GM19043 (cell line): ENCODE data around the gene TMEM131L.

Source experiments
- ATAC-seq: cut with Tn5 transposase; IDR thresholded peaks from one replicate; pipeline ENCODE4 v1.9.1; 2021; ENCODE audit warnings: low read depth; ENCODE audit not compliant: unreplicated experiment

TMEM131L gene

GRCh38 chr4:153474251-153474650 lies 8.1 kb downstream of the TMEM131L start:
- no peak for ATAC-seq

GRCh38 chr4:153476829-153477574 lies 10.8 kb downstream of the TMEM131L start:
- ATAC-seq: no peak

- ATAC-seq: no peak
These were observed 12.9 kb downstream of the TMEM131L start for GRCh38 chr4:153479101-153479500.

- ATAC-seq: no peak
These were observed 14.5 kb downstream of the TMEM131L start for GRCh38 chr4:153480704-153481103.

- no peak for ATAC-seq
These were observed 15.3 kb downstream of the TMEM131L start for GRCh38 chr4:153481478-153481877.

- no peak for ATAC-seq
These were observed 17.6 kb downstream of the TMEM131L start for GRCh38 chr4:153483432-153484418.

GRCh38 chr4:153485359-153485758 lies 19.2 kb downstream of the TMEM131L start:
- ATAC-seq: no peak

- no peak for ATAC-seq
These were observed 19.7 kb downstream of the TMEM131L start for GRCh38 chr4:153485860-153486259.

GRCh38 chr4:153486281-153487151 lies 20.4 kb downstream of the TMEM131L start:
- no peak for ATAC-seq

- peak; percentile 45 for ATAC-seq
These were observed 22.1 kb downstream of the TMEM131L start for GRCh38 chr4:153488006-153488891.

- no peak for ATAC-seq
These were observed 23.8 kb downstream of the TMEM131L start for GRCh38 chr4:153489856-153490558.

GRCh38 chr4:153490985-153491483 lies 24.9 kb downstream of the TMEM131L start:
- no peak for ATAC-seq

GRCh38 chr4:153494562-153494961 lies 28.4 kb downstream of the TMEM131L start:
- ATAC-seq: no peak

- ATAC-seq: no peak
These were observed 29.5 kb downstream of the TMEM131L start for GRCh38 chr4:153495480-153496193.

- ATAC-seq: no peak
These were observed 31.0 kb downstream of the TMEM131L start for GRCh38 chr4:153497091-153497531.

- ATAC-seq: peak; percentile 83
These were observed 32.1 kb downstream of the TMEM131L start for GRCh38 chr4:153497988-153498967.

- ATAC-seq: no peak
These were observed 32.8 kb downstream of the TMEM131L start for GRCh38 chr4:153499005-153499404.
